DMS 273 treated with DMSO at 0.1 percent for 48 hours (cell line): ENCODE measurements around the gene ADAMTS8.

Source experiments
- DNase-seq: peaks from one replicate; lab custom pipeline; 2025; lab: John Stamatoyannopoulos, UW

Gene ADAMTS8

GRCh38 chr11:130418756-130419155 is 9.7 kb downstream of the ADAMTS8 start:
- DNase-seq = no peak

- DNase-seq = no peak
Measured at GRCh38 chr11:130418210-130418609, 10.2 kb downstream of the ADAMTS8 start.

GRCh38 chr11:130416906-130417305 is 11.5 kb downstream of the ADAMTS8 start:
- DNase-seq = no peak

GRCh38 chr11:130416530-130416882 is 11.9 kb downstream of the ADAMTS8 start:
- no peak for DNase-seq

- DNase-seq = no peak
Measured at GRCh38 chr11:130415731-130416529, 12.5 kb downstream of the ADAMTS8 start.

GRCh38 chr11:130414107-130415080 is 14.0 kb downstream of the ADAMTS8 start:
- DNase-seq = no peak

GRCh38 chr11:130413405-130414106 is 14.9 kb downstream of the ADAMTS8 start:
- no peak for DNase-seq

- DNase-seq = no peak
Measured at GRCh38 chr11:130411223-130411622, 17.2 kb downstream of the ADAMTS8 start.

- no peak for DNase-seq
Measured at GRCh38 chr11:130409594-130410388, 18.6 kb downstream of the ADAMTS8 start.

- no peak for DNase-seq
Measured at GRCh38 chr11:130408901-130409300, 19.5 kb downstream of the ADAMTS8 start.

GRCh38 chr11:130408401-130408890 is 20.0 kb downstream of the ADAMTS8 start:
- DNase-seq = no peak

GRCh38 chr11:130407978-130408377 is 20.4 kb downstream of the ADAMTS8 start:
- DNase-seq = no peak

GRCh38 chr11:130405428-130405827 is 23.0 kb downstream of the ADAMTS8 start:
- DNase-seq = no peak

GRCh38 chr11:130404727-130405126 is 23.7 kb downstream of the ADAMTS8 start:
- DNase-seq = no peak

GRCh38 chr11:130403967-130404366 is 24.4 kb downstream of the ADAMTS8 start:
- no peak for DNase-seq

- DNase-seq = no peak
Measured at GRCh38 chr11:130403271-130403804, 25.1 kb downstream of the ADAMTS8 start.

GRCh38 chr11:130402570-130402969 is 25.8 kb downstream of the ADAMTS8 start:
- no peak for DNase-seq

GRCh38 chr11:130400781-130401483 is 27.5 kb downstream of the ADAMTS8 start:
- no peak for DNase-seq

- no peak for DNase-seq
Measured at GRCh38 chr11:130399196-130399595, 29.2 kb downstream of the ADAMTS8 start.

GRCh38 chr11:130397780-130398179 is 30.6 kb downstream of the ADAMTS8 start:
- DNase-seq = no peak
